Upper lobe of right lung (tissue), 1 donor: ENCODE data around the gene SLC5A4. TPM values are rescaled to one million over a fixed set of nuclear protein-coding genes. Genes with fewer than 3 reads are reported as not detected.
"Not testable (repeated sequence)": the region's sequence is repeated elsewhere in the genome, so short reads cannot be mapped to it uniquely, and the experiment has no call there.

Source experiments
- ATAC-seq: fragments of 200-7000 bp; cut with Tn5 transposase; one replicate; pipeline ENCODE4 v1.9.1; 2020; ENCODE audit warnings: mild to moderate bottlenecking, moderate library complexity
- DNase-seq: peaks from one replicate; pipeline ENCODE4 v3.0.0-alpha.2; 2020
- H3K27ac ChIP-seq: fragments of 200-600 bp; one replicate; pipeline ENCODE4 v1.8.0; 2022
- H3K27me3 ChIP-seq: fragments of 200-600 bp; one replicate; pipeline ENCODE4 v1.8.0; 2022; ENCODE audit warnings: mild to moderate bottlenecking
- H3K36me3 ChIP-seq: fragments of 200-600 bp; one replicate; pipeline ENCODE4 v1.8.0; 2022
- H3K4me1 ChIP-seq: fragments of 200-600 bp; one replicate; pipeline ENCODE4 v1.8.0; 2022
- H3K4me3 ChIP-seq: fragments of 200-600 bp; one replicate; pipeline ENCODE4 v1.8.0; 2022; ENCODE audit warnings: mild to moderate bottlenecking
- H3K9me3 ChIP-seq: fragments of 200-600 bp; one replicate; pipeline ENCODE4 v1.8.0; 2022
- CTCF ChIP-seq: fragments of 200-600 bp; IDR thresholded peaks from one replicate; pipeline ENCODE4 v1.8.0; 2022; ENCODE audit warnings: antibody characterized with exemption
- intact Hi-C: fragments of 100-400 bp; cut with DNase I; formaldehyde crosslinking; loops from one replicate; pipeline ENCODE4 v1.11.0; 2022
- total RNA-seq: library from RNA; stranded (reverse); fragmentation: NEBNext Ultra II Directional; extraction: Animal tissue kit (Norgen Biotek cat#: 25700); gene quantifications from one replicate; pipeline ENCODE4 v1.2.1, GENCODE V29; 2021
- donor health status: DM: no; HTN: yes; CAD: no; lungs with severe emphysema.

SLC5A4 gene
- total RNA-seq, 1 donor from 2014 or later: 1.6 TPM

GRCh38 chr22:32270641-32271369 lies 15.7 kb upstream of the SLC5A4 start:
- Histone ChIP-seq H3K4me3 (no peak overlapping the region), H3K36me3 (no peaks in the 10 kb centered on the region), H3K4me1 (peaks cover 3% of the 10 kb centered on the region), H3K9me3 (no peaks in the 10 kb centered on the region), H3K27me3 (no peaks in the 10 kb centered on the region), H3K27ac (no peak overlapping the region)
- TF ChIP-seq CTCF: no peak
- intact Hi-C loops: no loop called here
- DNase-seq (no peak), ATAC-seq (peak; percentile 7)

- Histone ChIP-seq H3K4me3 (no peak overlapping the region), H3K36me3 (no peaks in the 10 kb centered on the region), H3K27ac (no peak overlapping the region), H3K9me3 (no peaks in the 10 kb centered on the region), H3K4me1 (peaks cover 3% of the 10 kb centered on the region), H3K27me3 (no peaks in the 10 kb centered on the region)
- intact Hi-C loops: no loop called here
- no peak for DNase-seq
- no peak for TF ChIP-seq CTCF
- ATAC-seq: no peak
These were observed 14.2 kb upstream of the SLC5A4 start for GRCh38 chr22:32269316-32269715.

GRCh38 chr22:32267011-32267410 lies 11.9 kb upstream of the SLC5A4 start:
- peaks cover 3% of the 10 kb centered on the region for H3K4me1 ChIP-seq
- TF ChIP-seq CTCF: no peak
- ATAC-seq (no peak), DNase-seq (no peak)
- H3K27ac ChIP-seq: no peak overlapping the region
- H3K4me3 ChIP-seq: no peak overlapping the region
- intact Hi-C loops: no loop called here
- H3K9me3 ChIP-seq: no peaks in the 10 kb centered on the region
- no peaks in the 10 kb centered on the region for H3K27me3 ChIP-seq
- no peaks in the 10 kb centered on the region for H3K36me3 ChIP-seq

GRCh38 chr22:32265882-32266767 lies 11.0 kb upstream of the SLC5A4 start:
- Histone ChIP-seq H3K9me3 (no peaks in the 10 kb centered on the region), H3K36me3 (no peaks in the 10 kb centered on the region), H3K4me1 (peaks cover 3% of the 10 kb centered on the region), H3K27ac (no peak overlapping the region), H3K4me3 (no peak overlapping the region), H3K27me3 (no peaks in the 10 kb centered on the region)
- TF ChIP-seq CTCF: peak; percentile 85
- ATAC-seq (peak; percentile 89), DNase-seq (no peak)
- intact Hi-C loops: no loop called here

GRCh38 chr22:32263678-32264077 lies 8.5 kb upstream of the SLC5A4 start:
- H3K27me3 ChIP-seq, H3K36me3 ChIP-seq, H3K4me3 ChIP-seq, H3K27ac ChIP-seq, DNase-seq, ATAC-seq, intact Hi-C loops, H3K4me1 ChIP-seq, H3K9me3 ChIP-seq: not testable (repeated sequence)

GRCh38 chr22:32261306-32261705 lies 6.2 kb upstream of the SLC5A4 start:
- Histone ChIP-seq H3K27ac (no peak overlapping the region), H3K36me3 (no peaks in the 10 kb centered on the region), H3K9me3 (no peaks in the 10 kb centered on the region), H3K4me3 (no peak overlapping the region), H3K4me1 (peaks cover 3% of the 10 kb centered on the region), H3K27me3 (no peaks in the 10 kb centered on the region)
- intact Hi-C loops: no loop called here
- DNase-seq (no peak), ATAC-seq (no peak)
- TF ChIP-seq CTCF: no peak
